ENCODE data around the gene LHFPL6. TPM values are rescaled to one million over a fixed set of nuclear protein-coding genes. Genes with fewer than 3 reads are reported as not detected.

LHFPL6 gene
- polyA plus RNA-seq, 3 donors: 0.14 to 0.59 (median 0.46) TPM

DNA sequence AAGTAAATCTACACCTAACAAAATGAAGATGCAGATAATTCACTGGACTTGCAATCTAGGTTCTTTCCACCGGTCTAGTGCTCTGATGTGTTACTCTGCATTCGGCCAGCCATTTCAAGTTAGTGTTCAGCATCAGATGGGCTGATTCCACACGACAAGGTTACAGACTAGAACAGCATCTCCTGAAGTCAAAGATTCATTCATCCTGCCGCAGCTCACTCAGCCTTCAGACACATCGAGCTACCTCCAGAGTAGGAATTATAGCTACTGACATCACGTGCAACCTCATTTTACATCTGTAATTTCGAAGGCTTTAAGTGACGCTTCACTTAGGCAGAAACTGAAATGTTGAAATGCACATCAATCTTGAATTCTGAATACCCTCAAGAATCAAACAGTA is 76.5 kb downstream of the LHFPL6 start:
- no peak for DNase-seq
- no peak overlapping the region for H2AFZ ChIP-seq (ENCODE audit: insufficient read depth, low read depth, low read length, poor library complexity, severe bottlenecking)
- H3K27me3 ChIP-seq (ENCODE audit: control insufficient read depth in 2 of 2, insufficient read depth in 2 of 2, low read length in 2 of 2): no peaks in the 10 kb centered on the region
- WGBS (ENCODE audit: insufficient coverage): 93% methylated on average over 8 of the region's 8 CpGs
- H3K4me3 ChIP-seq (replicated peaks in 1 of 3; ENCODE audit: low read depth in 2 of 3, low read length in 3 of 3): no peak overlapping the region
- H3K36me3 Mint-ChIP-seq: no peaks in the 10 kb centered on the region
- H3K4me1 Mint-ChIP-seq: no peaks in the 10 kb centered on the region
- no peaks in the 10 kb centered on the region for H4K20me1 ChIP-seq (ENCODE audit: insufficient read depth, low read length)
- no peaks in the 10 kb centered on the region for H3K79me2 ChIP-seq (ENCODE audit: insufficient read depth, low read length)
- H3K4me2 ChIP-seq (replicated peaks; ENCODE audit: extremely low read depth, low read length, poor library complexity, severe bottlenecking): no peak overlapping the region
- no peak overlapping the region for H3K4me3 Mint-ChIP-seq
- H3K27ac Mint-ChIP-seq: no peak overlapping the region
- peaks cover 0 to 3% (median 2%) of the 10 kb centered on the region in 7 donors for H3K9me3 Mint-ChIP-seq
- H3K9me3 ChIP-seq (replicated peaks in 1 of 2; ENCODE audit: control insufficient read depth in 1 of 2, insufficient read depth in 1 of 2, low read length in 2 of 2): no peaks in the 10 kb centered on the region
- intact Hi-C loops (cut with micrococcal nuclease): no loop called here
- H3K4me1 ChIP-seq (ENCODE audit: control insufficient read depth in 1 of 2, insufficient read depth in 2 of 2, low read length in 2 of 2): no peaks in the 10 kb centered on the region
- no peak overlapping the region for H3K27ac ChIP-seq (ENCODE audit: low read depth in 1 of 2, low read length in 2 of 2)
- H3K36me3 ChIP-seq (replicated peaks in 1 of 2; ENCODE audit: control insufficient read depth in 1 of 2, insufficient read depth in 2 of 2, low read length in 2 of 2): no peaks in the 10 kb centered on the region
- no peak for TF ChIP-seq CTCF (IDR thresholded peaks at IDR 0.05)
- H3K9ac ChIP-seq (ENCODE audit: insufficient read depth, low read length, poor library complexity, severe bottlenecking): no peak overlapping the region
- no peaks in the 10 kb centered on the region for H3K27me3 Mint-ChIP-seq (ENCODE audit: low read depth in 3 of 3)

DNA sequence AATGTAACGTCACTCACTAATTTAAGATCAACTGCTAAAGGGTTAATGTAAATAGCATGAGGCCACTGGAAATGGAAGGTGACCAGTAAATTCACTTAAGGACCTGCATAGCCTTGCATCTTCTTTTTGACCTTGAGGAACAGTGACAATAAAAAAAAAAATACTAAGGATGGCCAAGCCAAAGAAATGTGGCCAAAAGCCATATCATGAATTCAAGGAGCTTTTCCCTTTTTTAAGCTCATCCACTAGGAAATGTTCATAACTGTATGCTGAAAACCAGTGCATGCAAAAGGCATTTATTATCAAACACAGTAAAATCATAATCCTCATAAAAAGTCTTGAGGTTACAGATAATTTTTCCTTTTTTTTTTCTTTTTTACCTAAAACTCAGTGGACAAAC is 77.5 kb downstream of the LHFPL6 start:
- Histone ChIP-seq H2AFZ (ENCODE audit: insufficient read depth, low read depth, low read length, poor library complexity, severe bottlenecking) (no peak overlapping the region), H3K4me1 (ENCODE audit: control insufficient read depth in 1 of 2, insufficient read depth in 2 of 2, low read length in 2 of 2) (no peaks in the 10 kb centered on the region), H3K9me3 (replicated peaks in 1 of 2; ENCODE audit: control insufficient read depth in 1 of 2, insufficient read depth in 1 of 2, low read length in 2 of 2) (no peaks in the 10 kb centered on the region), H3K79me2 (ENCODE audit: insufficient read depth, low read length) (no peaks in the 10 kb centered on the region), H4K20me1 (ENCODE audit: insufficient read depth, low read length) (no peaks in the 10 kb centered on the region), H3K27me3 (ENCODE audit: control insufficient read depth in 2 of 2, insufficient read depth in 2 of 2, low read length in 2 of 2) (no peaks in the 10 kb centered on the region), H3K27ac (ENCODE audit: low read depth in 1 of 2, low read length in 2 of 2) (no peak overlapping the region), H3K36me3 (replicated peaks in 1 of 2; ENCODE audit: control insufficient read depth in 1 of 2, insufficient read depth in 2 of 2, low read length in 2 of 2) (no peaks in the 10 kb centered on the region), H3K4me2 (replicated peaks; ENCODE audit: extremely low read depth, low read length, poor library complexity, severe bottlenecking) (no peak overlapping the region), H3K9ac (ENCODE audit: insufficient read depth, low read length, poor library complexity, severe bottlenecking) (no peak overlapping the region), H3K4me3 (replicated peaks in 1 of 3; ENCODE audit: low read depth in 2 of 3, low read length in 3 of 3) (no peak overlapping the region)
- Mint-ChIP-seq H3K27me3 (ENCODE audit: low read depth in 3 of 3) (no peaks in the 10 kb centered on the region), H3K36me3 (no peaks in the 10 kb centered on the region), H3K27ac (no peak overlapping the region), H3K4me1 (no peaks in the 10 kb centered on the region), H3K4me3 (no peak overlapping the region), H3K9me3 (peaks cover 0 to 3% (median 2%) of the 10 kb centered on the region in 7 donors)
- no peak for TF ChIP-seq CTCF (IDR thresholded peaks at IDR 0.05)
- WGBS (ENCODE audit: insufficient coverage): no CpG with 5 or more reads among the region's 1 CpG
- intact Hi-C loops (cut with micrococcal nuclease): no loop called here
- DNase-seq: no peak

All from CD14-positive monocyte (primary cell).